BLaER1 treated with 17β-estradiol and CSF1 and Interleukin-3, amounts not matched to agents 10 nM and 100 nM (cell line): ENCODE measurements around the gene DTNA.
A peak's percentile ranks its signal among the peaks of the same experiment; 100 is the strongest.

Experiments used
- H3K27ac ChIP-seq, 11 experiments: shearing (Covaris generic); formaldehyde crosslinking; 2 replicates each; pipeline ENCODE4 v1.8.1; 2022
- H3K27me3 ChIP-seq, 11 experiments: shearing (Covaris generic); formaldehyde crosslinking; 2 replicates each; pipeline ENCODE4 v1.8.1; 2022
- H3K36me3 ChIP-seq, 11 experiments: shearing (Covaris generic); formaldehyde crosslinking; 2 replicates each; pipeline ENCODE4 v1.8.1; 2022
- H3K4me1 ChIP-seq, 10 experiments: shearing (Covaris generic); formaldehyde crosslinking; 2 replicates each; pipeline ENCODE4 v1.8.1; 2022
- H3K4me2 ChIP-seq, 11 experiments: shearing (Covaris generic); formaldehyde crosslinking; 2 replicates each; pipeline ENCODE4 v1.8.1; 2022
- H3K4me3 ChIP-seq, 10 experiments: shearing (Covaris generic); formaldehyde crosslinking; 2 replicates each; pipeline ENCODE4 v1.8.1; 2022
- H3K9ac ChIP-seq, 11 experiments: shearing (Covaris generic); formaldehyde crosslinking; 2 replicates each; pipeline ENCODE4 v1.8.1; 2022
- H3K9me3 ChIP-seq, 11 experiments: shearing (Covaris generic); formaldehyde crosslinking; replicated peaks in 1 of 11; 2 replicates each; pipeline ENCODE4 v1.8.1; 2022
- H4K20me1 ChIP-seq, 11 experiments: shearing (Covaris generic); formaldehyde crosslinking; 2 replicates each; pipeline ENCODE4 v1.8.1; 2022
- Cebpa-rat ChIP-seq, 11 experiments: shearing (Covaris generic); IDR thresholded peaks; 2 replicates each; pipeline ENCODE4 v1.8.1; 2022

Gene DTNA

GRCh38 chr18:34783501-34783900 lies 73.4 kb downstream of the DTNA start:
- peaks cover 0 to 5% (median 0%) of the 10 kb centered on the region in 11 experiments; a peak in 1 of 22 replicates for H4K20me1 ChIP-seq
- H3K36me3 ChIP-seq, result peaks cover 0 to 4% (median 0%) of the 10 kb centered on the region in 11 experiments; a peak in 1 of 22 replicates
- peak overlapping the region in 2 of 11 experiments; percentile 6 to 15; a peak in 1 of 22 replicates for H3K4me2 ChIP-seq
- H3K9me3 ChIP-seq, result no peaks in the 10 kb centered on the region; a peak in 1 of 22 replicates
- no peaks in the 10 kb centered on the region for H3K4me1 ChIP-seq
- TF ChIP-seq Cebpa-rat (IDR thresholded peaks at IDR 0.05), result no peak
- no peaks in the 10 kb centered on the region for H3K27me3 ChIP-seq
- H3K27ac ChIP-seq, result no peak overlapping the region
- H3K4me3 ChIP-seq, result no peak overlapping the region
- H3K9ac ChIP-seq, result no peak overlapping the region

- peaks cover 0 to 5% (median 0%) of the 10 kb centered on the region in 11 experiments; a peak in 1 of 22 replicates for H4K20me1 ChIP-seq
- peaks cover 0 to 6% (median 0%) of the 10 kb centered on the region in 11 experiments; a peak in 2 of 22 replicates for H3K36me3 ChIP-seq
- no peaks in the 10 kb centered on the region for H3K9me3 ChIP-seq
- no peaks in the 10 kb centered on the region for H3K4me1 ChIP-seq
- no peaks in the 10 kb centered on the region for H3K27me3 ChIP-seq
- H3K4me3 ChIP-seq, result no peak overlapping the region
- no peak overlapping the region for H3K4me2 ChIP-seq
- no peak for TF ChIP-seq Cebpa-rat (IDR thresholded peaks at IDR 0.05)
- no peak overlapping the region for H3K27ac ChIP-seq
- no peak overlapping the region for H3K9ac ChIP-seq
Measured at GRCh38 chr18:34786162-34786741, 76.2 kb downstream of the DTNA start.

GRCh38 chr18:34787931-34788532 lies 77.9 kb downstream of the DTNA start:
- Histone ChIP-seq H3K4me2 (no peak overlapping the region), H3K4me3 (no peak overlapping the region), H3K4me1 (no peaks in the 10 kb centered on the region), H3K27me3 (no peaks in the 10 kb centered on the region), H3K36me3 (peaks cover 0 to 22% (median 0%) of the 10 kb centered on the region in 11 experiments; a peak in 5 of 22 replicates), H3K9ac (no peak overlapping the region), H4K20me1 (0 out of 22 replicates have a peak, but pooled peaks cover 0 to 5% (median 0%) of the 10 kb centered on the region in 11 experiments), H3K9me3 (peaks cover 0 to 10% (median 0%) of the 10 kb centered on the region in 11 experiments; a peak in 6 of 22 replicates), H3K27ac (no peak overlapping the region)
- no peak for TF ChIP-seq Cebpa-rat (IDR thresholded peaks at IDR 0.05)

GRCh38 chr18:34789768-34790344 lies 79.8 kb downstream of the DTNA start:
- Histone ChIP-seq H3K4me2 (no peak overlapping the region), H3K9ac (0 out of 22 replicates have a peak overlapping the region, but pooled peaks of 1 of the 11 experiments have one; percentile 12), H3K9me3 (peaks cover 0 to 10% (median 0%) of the 10 kb centered on the region in 11 experiments; a peak in 6 of 22 replicates), H3K36me3 (peaks cover 0 to 39% (median 0%) of the 10 kb centered on the region in 11 experiments; a peak in 6 of 22 replicates), H3K4me1 (peaks cover 0 to 6% (median 0%) of the 10 kb centered on the region in 10 experiments; a peak in 1 of 20 replicates), H3K27ac (no peak overlapping the region), H3K27me3 (no peaks in the 10 kb centered on the region), H3K4me3 (no peak overlapping the region), H4K20me1 (0 out of 22 replicates have a peak, but pooled peaks cover 0 to 5% (median 0%) of the 10 kb centered on the region in 11 experiments)
- TF ChIP-seq Cebpa-rat (IDR thresholded peaks at IDR 0.05), result no peak

- Histone ChIP-seq H3K9ac (no peak overlapping the region), H3K27ac (no peak overlapping the region), H3K4me2 (no peak overlapping the region), H4K20me1 (no peaks in the 10 kb centered on the region), H3K4me1 (peaks cover 0 to 6% (median 0%) of the 10 kb centered on the region in 10 experiments; a peak in 1 of 20 replicates), H3K4me3 (no peak overlapping the region), H3K36me3 (peaks cover 0 to 79% (median 0%) of the 10 kb centered on the region in 11 experiments; a peak in 6 of 22 replicates), H3K27me3 (no peaks in the 10 kb centered on the region), H3K9me3 (peaks cover 0 to 10% (median 0%) of the 10 kb centered on the region in 11 experiments; a peak in 6 of 22 replicates)
- no peak for TF ChIP-seq Cebpa-rat (IDR thresholded peaks at IDR 0.05)
Measured at GRCh38 chr18:34794348-34794747, 84.2 kb downstream of the DTNA start.

GRCh38 chr18:34795070-34795732 lies 85.1 kb downstream of the DTNA start:
- no peak for TF ChIP-seq Cebpa-rat (IDR thresholded peaks at IDR 0.05)
- peaks cover 0 to 10% (median 0%) of the 10 kb centered on the region in 11 experiments; a peak in 6 of 22 replicates for H3K9me3 ChIP-seq
- peaks cover 0 to 85% (median 0%) of the 10 kb centered on the region in 11 experiments; a peak in 6 of 22 replicates for H3K36me3 ChIP-seq
- no peak overlapping the region for H3K4me3 ChIP-seq
- no peaks in the 10 kb centered on the region for H4K20me1 ChIP-seq
- no peak overlapping the region for H3K9ac ChIP-seq
- H3K27me3 ChIP-seq, result no peaks in the 10 kb centered on the region
- H3K4me1 ChIP-seq, result peaks cover 0 to 6% (median 0%) of the 10 kb centered on the region in 10 experiments; a peak in 1 of 20 replicates
- H3K4me2 ChIP-seq, result no peak overlapping the region
- no peak overlapping the region for H3K27ac ChIP-seq

GRCh38 chr18:34796035-34796657 lies 86.0 kb downstream of the DTNA start:
- Histone ChIP-seq H3K4me3 (no peak overlapping the region), H3K4me2 (no peak overlapping the region), H3K9ac (no peak overlapping the region), H3K36me3 (peaks cover 0 to 87% (median 0%) of the 10 kb centered on the region in 11 experiments; a peak in 6 of 22 replicates), H3K4me1 (peaks cover 0 to 6% (median 0%) of the 10 kb centered on the region in 10 experiments; a peak in 1 of 20 replicates), H3K27me3 (no peaks in the 10 kb centered on the region), H4K20me1 (no peaks in the 10 kb centered on the region; a peak in 1 of 22 replicates), H3K9me3 (peaks cover 0 to 10% (median 0%) of the 10 kb centered on the region in 11 experiments; a peak in 6 of 22 replicates), H3K27ac (no peak overlapping the region)
- no peak for TF ChIP-seq Cebpa-rat (IDR thresholded peaks at IDR 0.05)

- H3K4me3 ChIP-seq, result no peak overlapping the region
- no peak overlapping the region for H3K9ac ChIP-seq
- no peak for TF ChIP-seq Cebpa-rat (IDR thresholded peaks at IDR 0.05)
- no peaks in the 10 kb centered on the region for H3K4me1 ChIP-seq
- H3K27me3 ChIP-seq, result no peaks in the 10 kb centered on the region
- H3K27ac ChIP-seq, result no peak overlapping the region
- H3K36me3 ChIP-seq, result peaks cover 0 to 86% (median 0%) of the 10 kb centered on the region in 11 experiments; a peak in 6 of 22 replicates
- H3K4me2 ChIP-seq, result no peak overlapping the region
- no peaks in the 10 kb centered on the region for H3K9me3 ChIP-seq
- H4K20me1 ChIP-seq, result no peaks in the 10 kb centered on the region; a peak in 1 of 22 replicates
Measured at GRCh38 chr18:34799291-34799690, 89.2 kb downstream of the DTNA start.
